Hematopoietic multipotent progenitor cell treated with erythropoietin and hydrocortisone succinate and interleukin-3 and kit ligand, for 4 days (in vitro differentiated cells): Measurements from ENCODE around the gene TBL1X.
"Not testable (repeated sequence)": the region's sequence is repeated elsewhere in the genome, so short reads cannot be mapped to it uniquely, and the experiment has no call there.

Experiments used
- DNase-seq: peaks from one replicate; pipeline ENCODE4 v3.0.0-alpha.2; 2015

The TBL1X gene

GRCh38 chrX:9500584-9500983 lies 35.7 kb downstream of the TBL1X start:
- DNase-seq = no peak

- peak; percentile 34 for DNase-seq
Observed at GRCh38 chrX:9501362-9501761, 36.5 kb downstream of the TBL1X start.

GRCh38 chrX:9503261-9503660 lies 38.4 kb downstream of the TBL1X start:
- no peak for DNase-seq

- no peak for DNase-seq
Observed at GRCh38 chrX:9510366-9510765, 45.5 kb downstream of the TBL1X start.

GRCh38 chrX:9510980-9511379 lies 46.1 kb downstream of the TBL1X start:
- DNase-seq = no peak

- DNase-seq = peak; percentile 45
Observed at GRCh38 chrX:9515489-9515888, 50.6 kb downstream of the TBL1X start.

- DNase-seq = peak; percentile 94
Observed at GRCh38 chrX:9515973-9516538, 51.2 kb downstream of the TBL1X start.

GRCh38 chrX:9516635-9517034 lies 51.8 kb downstream of the TBL1X start:
- no peak for DNase-seq

GRCh38 chrX:9518051-9518450 lies 53.2 kb downstream of the TBL1X start:
- DNase-seq = no peak

GRCh38 chrX:9518889-9519288 lies 54.0 kb downstream of the TBL1X start:
- DNase-seq = no peak

- no peak for DNase-seq
Observed at GRCh38 chrX:9519546-9520216, 54.8 kb downstream of the TBL1X start.

GRCh38 chrX:9520217-9520590 lies 55.3 kb downstream of the TBL1X start:
- DNase-seq = no peak

GRCh38 chrX:9522378-9523155 lies 57.7 kb downstream of the TBL1X start:
- no peak for DNase-seq

GRCh38 chrX:9525511-9526248 lies 60.8 kb downstream of the TBL1X start:
- DNase-seq = no peak

GRCh38 chrX:9526965-9527364 lies 62.1 kb downstream of the TBL1X start:
- no peak for DNase-seq

GRCh38 chrX:9528498-9528897 lies 63.6 kb downstream of the TBL1X start:
- DNase-seq = no peak

- no peak for DNase-seq
Observed at GRCh38 chrX:9529223-9529622, 64.4 kb downstream of the TBL1X start.

- DNase-seq = peak; percentile 95
Observed at GRCh38 chrX:9530848-9531274, 66.0 kb downstream of the TBL1X start.

- DNase-seq = no peak
Observed at GRCh38 chrX:9532349-9532748, 67.5 kb downstream of the TBL1X start.

- peak; percentile 22 for DNase-seq
Observed at GRCh38 chrX:9533611-9534010, 68.8 kb downstream of the TBL1X start.

- no peak for DNase-seq
Observed at GRCh38 chrX:9534686-9535085, 69.8 kb downstream of the TBL1X start.

- DNase-seq = peak; percentile 8
Observed at GRCh38 chrX:9535101-9535500, 70.2 kb downstream of the TBL1X start.

- DNase-seq = not testable (repeated sequence)
Observed at GRCh38 chrX:9536156-9536555, 71.3 kb downstream of the TBL1X start.

GRCh38 chrX:9537781-9538180 lies 72.9 kb downstream of the TBL1X start:
- DNase-seq = no peak
